ENCODE results near the gene HYKK.
"Not testable (repeated sequence)": the region's sequence is repeated elsewhere in the genome, so short reads cannot be mapped to it uniquely, and the experiment has no call there.

Gene HYKK

GRCh38 chr15:78506971-78507830, at the start of gene HYKK:
Gene HYKK (plus strand): TSS chr15:78507577. CDS start chr15:78513089, 5,512 bp downstream.
- peak; percentile 26 for DNase-seq (ENCODE audit: low spot score)

- DNase-seq (ENCODE audit: low spot score), result no peak
Measured at GRCh38 chr15:78460737-78461136, 46.6 kb upstream of the HYKK start.

- no peak for DNase-seq (ENCODE audit: low spot score)
Measured at GRCh38 chr15:78461171-78461888, 46.0 kb upstream of the HYKK start.

GRCh38 chr15:78469031-78469430, 38.3 kb upstream of the HYKK start:
- DNase-seq (ENCODE audit: low spot score), result no peak

GRCh38 chr15:78477295-78477694, 30.1 kb upstream of the HYKK start:
- DNase-seq (ENCODE audit: low spot score), result no peak

- no peak for DNase-seq (ENCODE audit: low spot score)
Measured at GRCh38 chr15:78479650-78480049, 27.7 kb upstream of the HYKK start.

GRCh38 chr15:78481917-78482316, 25.5 kb upstream of the HYKK start:
- no peak for DNase-seq (ENCODE audit: low spot score)

GRCh38 chr15:78492872-78493271, 14.5 kb upstream of the HYKK start:
- no peak for DNase-seq (ENCODE audit: low spot score)

- DNase-seq (ENCODE audit: low spot score), result no peak
Measured at GRCh38 chr15:78501857-78502256, 5.5 kb upstream of the HYKK start.

GRCh38 chr15:78502641-78503040, 4.7 kb upstream of the HYKK start:
- DNase-seq (ENCODE audit: low spot score), result no peak

- DNase-seq (ENCODE audit: low spot score), result no peak
Measured at GRCh38 chr15:78507831-78508160, 419 bp downstream of the HYKK start.

GRCh38 chr15:78508272-78508671, 895 bp downstream of the HYKK start:
- no peak for DNase-seq (ENCODE audit: low spot score)

- no peak for DNase-seq (ENCODE audit: low spot score)
Measured at GRCh38 chr15:78509726-78510312, 2.4 kb downstream of the HYKK start.

- not testable (repeated sequence) for DNase-seq (ENCODE audit: low spot score)
Measured at GRCh38 chr15:78520035-78520434, 12.7 kb downstream of the HYKK start.

GRCh38 chr15:78524230-78524629, 16.9 kb downstream of the HYKK start:
- no peak for DNase-seq (ENCODE audit: low spot score)

GRCh38 chr15:78527325-78527724, 19.9 kb downstream of the HYKK start:
- no peak for DNase-seq (ENCODE audit: low spot score)

GRCh38 chr15:78533331-78533730, 26.0 kb downstream of the HYKK start:
- DNase-seq (ENCODE audit: low spot score), result no peak

GRCh38 chr15:78536134-78536533, 28.8 kb downstream of the HYKK start:
- no peak for DNase-seq (ENCODE audit: low spot score)

- no peak for DNase-seq (ENCODE audit: low spot score)
Measured at GRCh38 chr15:78537266-78537905, 30.0 kb downstream of the HYKK start.

- no peak for DNase-seq (ENCODE audit: low spot score)
Measured at GRCh38 chr15:78538358-78538757, 31.0 kb downstream of the HYKK start.

GRCh38 chr15:78539464-78540140, 32.2 kb downstream of the HYKK start:
- DNase-seq (ENCODE audit: low spot score), result not testable (repeated sequence)

Data from hematopoietic multipotent progenitor cell treated with erythropoietin and hydrocortisone succinate and interleukin-3 and kit ligand, for 17 days (in vitro differentiated cells).